Stimulated activated naive B cell treated with anti-CD40 and anti-IgM and Interleukin-4, amounts not matched to agents 10 μg/mL and 1 μg/mL and 100 μg/mL, for 72 hours (primary cell): Measurements from ENCODE around the gene ISX.
A peak's percentile ranks its signal among the peaks of the same experiment; 100 is the strongest.
"Not testable (repeated sequence)": the region's sequence is repeated elsewhere in the genome, so short reads cannot be mapped to it uniquely, and the experiment has no call there.

Source experiments
- ATAC-seq, 2 donors: fragments of 150-1000 bp; cut with Tn5 transposase; replicated peaks; 2 replicates each; pipeline ENCODE4 v1.10.0; 2021; ENCODE audit warnings: moderate library complexity in 1 of 2
- DNase-seq: peaks from one replicate; pipeline ENCODE4 v3.0.0; 2021
- H3K27ac Mint-ChIP-seq: one replicate; pipeline ENCODE4 v1.8.0; 2022; ENCODE audit warnings: mild to moderate bottlenecking, mixed read lengths
- H3K27me3 Mint-ChIP-seq, 2 donors: one replicate each; pipeline ENCODE4 v1.8.0; 2022; ENCODE audit warnings: mixed read lengths in 2 of 2
- H3K36me3 Mint-ChIP-seq, 2 donors: one replicate each; pipeline ENCODE4 v1.8.0; 2022; ENCODE audit warnings: mixed read lengths in 2 of 2, mild to moderate bottlenecking in 1 of 2
- H3K4me1 Mint-ChIP-seq, 2 donors: one replicate each; pipeline ENCODE4 v1.8.0; 2022; ENCODE audit warnings: mixed read lengths in 2 of 2, mild to moderate bottlenecking in 1 of 2
- H3K4me3 Mint-ChIP-seq, 2 donors: one replicate each; pipeline ENCODE4 v1.8.0; 2022; ENCODE audit warnings: mild to moderate bottlenecking in 2 of 2, mixed read lengths in 2 of 2, moderate library complexity in 1 of 2
- H3K9me3 Mint-ChIP-seq, 2 donors: one replicate each; pipeline ENCODE4 v1.8.0; 2022; ENCODE audit warnings: mixed read lengths in 2 of 2, mild to moderate bottlenecking in 1 of 2

The ISX gene

DNA sequence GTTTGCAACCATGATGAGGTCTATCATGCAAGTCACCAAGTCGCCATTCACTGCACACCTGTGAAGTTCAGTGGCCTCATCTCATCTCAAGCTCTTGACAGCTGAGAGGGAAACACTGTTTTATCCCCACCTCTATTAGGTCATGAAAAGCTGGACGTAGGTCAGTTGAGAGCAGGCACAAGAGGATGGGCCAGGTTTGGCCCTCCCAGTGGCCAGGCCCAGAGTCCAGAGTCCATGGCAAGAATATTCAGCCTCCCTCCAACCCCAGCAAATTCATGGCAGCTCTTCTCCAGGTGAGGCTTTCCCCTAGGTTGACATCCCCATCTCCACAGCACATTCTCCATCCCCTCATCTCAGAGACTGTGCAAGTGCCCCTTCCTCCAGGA is 22.0 kb upstream of the ISX start:
- Mint-ChIP-seq H3K4me3 (no peak overlapping the region), H3K27me3 (peaks cover 10 to 19% of the 10 kb centered on the region in 2 donors), H3K4me1 (no peaks in the 10 kb centered on the region), H3K27ac (no peak overlapping the region), H3K36me3 (no peaks in the 10 kb centered on the region), H3K9me3 (no peaks in the 10 kb centered on the region)
- DNase-seq (no peak), ATAC-seq (no peak)

- H3K36me3 Mint-ChIP-seq = no peaks in the 10 kb centered on the region
- peaks cover 8 to 21% of the 10 kb centered on the region in 2 donors for H3K27me3 Mint-ChIP-seq
- ATAC-seq = no peak
- no peaks in the 10 kb centered on the region for H3K9me3 Mint-ChIP-seq
- H3K27ac Mint-ChIP-seq = no peak overlapping the region
- H3K4me1 Mint-ChIP-seq = no peaks in the 10 kb centered on the region
- DNase-seq = no peak
- no peak overlapping the region for H3K4me3 Mint-ChIP-seq
Measured at GRCh38 chr22:35044607-35045390, 21.2 kb upstream of the ISX start.

- Mint-ChIP-seq H3K4me1 (no peaks in the 10 kb centered on the region), H3K36me3 (no peaks in the 10 kb centered on the region), H3K27me3 (peaks cover 2 to 26% of the 10 kb centered on the region in 2 donors), H3K9me3 (no peaks in the 10 kb centered on the region), H3K4me3 (no peak overlapping the region), H3K27ac (no peak overlapping the region)
- DNase-seq (no peak), ATAC-seq (no peak)
Measured at GRCh38 chr22:35045451-35045850, 20.5 kb upstream of the ISX start.

DNA sequence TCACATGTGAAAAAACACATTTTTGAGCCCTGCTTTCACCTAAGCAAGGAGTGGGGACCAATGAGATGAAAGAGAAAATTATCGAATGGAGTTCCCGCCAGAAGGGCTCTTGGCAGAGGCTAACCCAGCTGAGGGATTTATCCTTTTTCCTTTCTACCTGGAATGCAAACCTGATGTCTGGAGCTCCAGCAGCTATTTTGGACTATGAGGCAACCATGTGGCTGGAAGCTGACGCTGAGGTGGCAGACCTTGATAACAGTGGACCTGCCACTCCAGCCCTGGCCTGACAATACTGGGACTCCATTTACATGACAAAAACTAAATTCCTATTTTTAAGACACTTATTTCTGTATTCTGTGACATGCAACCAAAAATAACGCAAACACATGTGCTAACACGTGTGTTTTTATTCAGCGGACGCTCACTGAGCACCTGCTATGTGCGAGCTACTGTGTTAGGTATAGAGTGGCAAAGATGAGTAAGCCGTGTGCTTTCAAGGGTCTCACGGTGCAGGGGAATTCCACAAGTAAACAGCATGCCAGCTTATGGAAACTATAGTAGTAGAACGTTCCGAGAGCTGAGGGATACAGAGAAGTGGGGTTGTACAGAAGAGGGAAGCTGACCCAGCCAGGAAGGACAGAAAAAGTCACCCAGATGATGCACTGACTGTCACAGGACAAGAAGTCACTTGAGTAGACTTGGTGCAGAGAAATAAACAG is 19.1 kb upstream of the ISX start:
- H3K27me3 Mint-ChIP-seq = peaks cover 0 to 26% of the 10 kb centered on the region in 2 donors
- H3K4me3 Mint-ChIP-seq = no peak overlapping the region
- no peaks in the 10 kb centered on the region for H3K4me1 Mint-ChIP-seq
- H3K9me3 Mint-ChIP-seq = no peaks in the 10 kb centered on the region
- no peak overlapping the region for H3K27ac Mint-ChIP-seq
- DNase-seq (no peak), ATAC-seq (no peak)
- H3K36me3 Mint-ChIP-seq = no peaks in the 10 kb centered on the region

DNA sequence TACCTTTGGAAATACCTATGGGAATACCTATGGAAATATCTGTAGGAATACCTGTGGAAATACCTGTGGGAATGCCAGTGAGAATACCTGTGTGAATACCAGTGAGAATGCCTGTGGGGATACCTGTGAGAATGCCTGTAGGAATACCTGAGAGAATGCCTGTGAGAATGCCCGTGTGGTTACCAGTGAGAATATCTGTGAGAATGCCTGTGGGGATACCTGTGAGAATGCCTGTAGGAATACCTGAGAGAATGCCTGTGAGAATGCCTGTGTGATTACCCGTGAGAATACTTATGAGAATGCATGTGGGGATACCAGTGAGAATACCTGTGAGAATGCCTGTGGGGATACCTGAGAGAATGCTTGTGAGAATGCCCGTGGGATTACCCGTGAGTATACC is 15.9 kb upstream of the ISX start:
- not testable (repeated sequence) for H3K4me3 Mint-ChIP-seq, ATAC-seq, H3K36me3 Mint-ChIP-seq, H3K4me1 Mint-ChIP-seq, H3K27ac Mint-ChIP-seq, H3K9me3 Mint-ChIP-seq, DNase-seq
- H3K27me3 Mint-ChIP-seq = peaks cover 3 to 15% of the 10 kb centered on the region in 2 donors

- DNase-seq = no peak
- H3K4me3 Mint-ChIP-seq = no peak overlapping the region
- no peak for ATAC-seq
- no peaks in the 10 kb centered on the region for H3K9me3 Mint-ChIP-seq
- H3K36me3 Mint-ChIP-seq = no peaks in the 10 kb centered on the region
- H3K4me1 Mint-ChIP-seq = no peaks in the 10 kb centered on the region
- no peak overlapping the region for H3K27ac Mint-ChIP-seq
- H3K27me3 Mint-ChIP-seq = peaks cover 12 to 13% of the 10 kb centered on the region in 2 donors
Measured at GRCh38 chr22:35051013-35051535, 14.9 kb upstream of the ISX start.

GRCh38 chr22:35051791-35052190 is 14.2 kb upstream of the ISX start:
- H3K9me3 Mint-ChIP-seq = no peaks in the 10 kb centered on the region

DNA sequence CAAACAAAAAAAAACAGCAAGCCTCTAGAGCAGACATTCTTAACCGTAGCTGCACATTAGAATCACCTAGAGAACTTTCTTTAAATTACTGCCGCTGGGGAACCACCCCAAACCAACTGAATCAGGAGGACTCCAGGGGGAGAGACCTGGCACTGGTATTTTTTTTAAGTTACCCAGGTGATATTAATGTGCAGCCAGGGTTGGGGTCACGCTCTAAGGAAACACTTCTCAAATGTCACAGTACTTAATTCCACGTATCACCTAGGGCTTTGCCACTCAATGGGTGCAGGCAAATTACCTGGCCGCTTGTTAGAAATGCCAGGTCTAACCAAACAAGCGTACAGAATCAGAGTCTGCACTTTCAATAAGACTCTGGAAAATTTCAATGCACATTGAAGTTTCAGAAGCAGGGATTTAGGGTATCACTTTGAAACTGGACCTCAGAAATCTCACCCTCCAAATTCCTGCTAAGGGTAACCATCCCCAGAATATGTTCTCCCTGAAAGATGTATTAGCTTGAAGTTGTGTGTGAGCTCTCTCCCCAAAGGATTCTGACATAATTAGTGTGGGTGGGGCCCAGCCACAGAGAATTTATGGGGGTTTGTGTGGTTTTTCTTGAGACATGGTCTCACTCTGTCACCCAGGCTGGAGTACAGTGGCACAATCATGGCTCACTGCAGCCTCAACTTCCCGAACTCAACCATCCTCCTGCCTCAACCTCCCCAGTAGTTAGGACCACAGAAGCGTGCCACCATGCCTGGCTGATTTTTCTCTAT is 12.7 kb upstream of the ISX start:
- no peak overlapping the region for H3K27ac Mint-ChIP-seq
- ATAC-seq (no peak), DNase-seq (no peak)
- no peaks in the 10 kb centered on the region for H3K4me1 Mint-ChIP-seq
- H3K27me3 Mint-ChIP-seq = peaks cover 12 to 13% of the 10 kb centered on the region in 2 donors
- H3K36me3 Mint-ChIP-seq = no peaks in the 10 kb centered on the region
- peaks cover 0 to 3% of the 10 kb centered on the region in 2 donors for H3K9me3 Mint-ChIP-seq
- H3K4me3 Mint-ChIP-seq = no peak overlapping the region

More at GRCh38 chr22:35051791-35052190, 14.2 kb upstream of the ISX start:
- Mint-ChIP-seq H3K4me1 (no peaks in the 10 kb centered on the region), H3K27ac (no peak overlapping the region), H3K27me3 (peaks cover 7 to 13% of the 10 kb centered on the region in 2 donors), H3K36me3 (no peaks in the 10 kb centered on the region), H3K4me3 (no peak overlapping the region)
- ATAC-seq (peak in 1 of 2 donors; percentile 46), DNase-seq (no peak)

- Mint-ChIP-seq H3K27ac (no peak overlapping the region), H3K27me3 (peaks cover 12 to 13% of the 10 kb centered on the region in 2 donors)
- ATAC-seq = peak in 1 of 2 donors; percentile 57
Measured at GRCh38 chr22:35054064-35054463, 11.9 kb upstream of the ISX start.

DNA sequence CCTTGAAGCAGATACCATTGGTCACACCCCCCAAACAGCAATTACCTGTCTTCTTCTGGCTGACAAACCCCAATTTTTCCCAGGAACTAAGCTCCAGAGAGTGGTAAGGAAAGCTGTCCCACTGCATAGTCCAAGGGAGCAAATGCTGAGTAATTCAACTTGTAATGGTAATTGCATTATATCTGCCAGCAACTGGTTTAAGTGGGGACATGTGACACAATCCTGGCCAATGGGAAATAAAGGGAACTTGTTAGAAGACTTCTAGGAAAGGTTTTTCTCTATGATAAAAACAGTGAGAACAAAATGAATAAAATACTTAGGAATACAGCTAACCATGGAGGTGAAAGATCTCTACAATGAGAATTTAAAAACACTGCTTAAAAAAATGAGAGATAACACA is 9.5 kb upstream of the ISX start:
- Mint-ChIP-seq H3K9me3 (peaks cover 4 to 10% of the 10 kb centered on the region in 2 donors), H3K36me3 (no peaks in the 10 kb centered on the region), H3K27ac (no peak overlapping the region), H3K4me3 (no peak overlapping the region), H3K27me3 (peaks cover 4 to 13% of the 10 kb centered on the region in 2 donors), H3K4me1 (no peaks in the 10 kb centered on the region)
- ATAC-seq = no peak
- DNase-seq = no peak

More at GRCh38 chr22:35054064-35054463, 11.9 kb upstream of the ISX start:
- Mint-ChIP-seq H3K4me3 (no peak overlapping the region), H3K4me1 (no peaks in the 10 kb centered on the region), H3K36me3 (no peaks in the 10 kb centered on the region), H3K9me3 (peaks cover 0 to 5% of the 10 kb centered on the region in 2 donors)
- no peak for DNase-seq

DNA sequence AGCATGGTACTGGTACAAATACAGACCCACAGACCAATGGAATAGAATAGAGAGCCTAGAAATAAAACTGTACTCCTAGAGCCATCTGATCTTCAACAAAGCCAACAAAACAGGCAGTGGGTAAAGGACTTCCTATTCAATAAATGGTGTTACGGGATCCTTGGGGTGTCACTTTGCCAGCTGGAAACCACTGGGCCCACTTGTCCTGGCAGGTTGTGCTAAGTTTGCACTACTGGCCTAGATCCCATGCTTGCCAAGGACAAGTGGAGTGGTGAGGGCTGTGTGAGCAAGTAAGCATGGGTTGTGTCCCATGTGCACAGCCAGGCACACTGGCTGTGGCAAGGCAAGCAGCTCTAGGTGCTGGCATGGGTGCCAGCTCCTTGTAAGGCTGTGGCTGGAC is 8.8 kb upstream of the ISX start:
- DNase-seq (no peak), ATAC-seq (no peak)
- Mint-ChIP-seq H3K4me3 (no peak overlapping the region), H3K9me3 (peaks cover 4 to 10% of the 10 kb centered on the region in 2 donors), H3K27ac (no peak overlapping the region), H3K27me3 (peaks cover 4 to 13% of the 10 kb centered on the region in 2 donors), H3K36me3 (no peaks in the 10 kb centered on the region), H3K4me1 (no peaks in the 10 kb centered on the region)

DNA sequence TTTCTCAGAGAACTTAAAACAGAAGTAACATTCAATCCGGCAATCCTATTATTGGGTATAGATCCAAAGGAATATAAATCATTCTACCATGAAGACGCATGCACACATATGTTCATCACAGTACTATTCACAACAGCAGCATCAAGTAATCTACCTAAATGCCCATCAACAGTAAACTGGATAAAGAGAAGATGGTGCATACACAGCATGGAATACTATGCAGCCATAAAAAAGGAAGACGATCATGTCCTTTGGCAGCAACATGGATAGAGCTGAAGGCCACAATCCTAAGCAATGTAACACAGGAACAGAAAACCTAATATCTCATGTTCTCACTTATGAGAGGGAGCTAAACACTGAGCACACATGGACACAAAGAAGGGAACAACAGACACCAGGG is 6.3 kb upstream of the ISX start:
- no peak overlapping the region for H3K27ac Mint-ChIP-seq
- no peaks in the 10 kb centered on the region for H3K4me1 Mint-ChIP-seq
- ATAC-seq = no peak
- peaks cover 4 to 10% of the 10 kb centered on the region in 2 donors for H3K9me3 Mint-ChIP-seq
- H3K4me3 Mint-ChIP-seq = no peak overlapping the region
- H3K36me3 Mint-ChIP-seq = no peaks in the 10 kb centered on the region
- no peak for DNase-seq
- H3K27me3 Mint-ChIP-seq = peaks cover 4 to 13% of the 10 kb centered on the region in 2 donors

GRCh38 chr22:35064664-35065063 is 1.3 kb upstream of the ISX start:
- ATAC-seq = peak in 1 of 2 donors; percentile 59
- H3K36me3 Mint-ChIP-seq = no peaks in the 10 kb centered on the region
- peak overlapping the region; percentile 16 for H3K27ac Mint-ChIP-seq

DNA sequence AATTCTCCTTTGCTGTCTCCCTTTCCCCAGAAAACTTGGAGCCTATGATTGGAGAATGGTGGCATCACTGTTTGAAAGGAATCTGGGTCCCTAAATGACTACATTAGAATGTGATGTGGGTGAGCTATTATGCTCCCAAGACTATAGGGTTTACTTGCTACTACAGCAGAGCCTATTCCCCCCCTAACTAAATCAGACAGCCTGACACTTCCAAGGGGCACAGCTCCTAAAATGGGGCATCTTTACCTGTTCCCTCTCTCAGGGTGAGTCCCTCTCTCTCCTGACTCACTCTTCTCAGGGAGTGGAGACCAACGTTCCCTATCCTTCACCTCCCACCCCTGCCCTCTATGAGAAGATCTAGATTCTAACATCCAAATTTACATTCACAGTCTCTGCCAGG is 775 bp upstream of the ISX start:
- no peak for ATAC-seq
- H3K36me3 Mint-ChIP-seq = no peaks in the 10 kb centered on the region
- no peaks in the 10 kb centered on the region for H3K4me1 Mint-ChIP-seq
- H3K4me3 Mint-ChIP-seq = no peak overlapping the region
- H3K27me3 Mint-ChIP-seq = peaks cover 17 to 18% of the 10 kb centered on the region in 2 donors
- DNase-seq = no peak
- H3K9me3 Mint-ChIP-seq = peaks cover 0 to 3% of the 10 kb centered on the region in 2 donors
- no peak overlapping the region for H3K27ac Mint-ChIP-seq

More at GRCh38 chr22:35064664-35065063, 1.3 kb upstream of the ISX start:
- H3K4me3 Mint-ChIP-seq = no peak overlapping the region
- peaks cover 2 to 5% of the 10 kb centered on the region in 2 donors for H3K9me3 Mint-ChIP-seq
- H3K4me1 Mint-ChIP-seq = no peaks in the 10 kb centered on the region
- H3K27me3 Mint-ChIP-seq = peaks cover 16 to 18% of the 10 kb centered on the region in 2 donors
- DNase-seq = no peak
